SK-N-SH (cell line): ENCODE results near the gene TNNT2. TPM values are rescaled to one million over a fixed set of nuclear protein-coding genes. Genes with fewer than 3 reads are reported as not detected.
A peak's percentile ranks its signal among the peaks of the same experiment; 100 is the strongest.

Experiments used
- CTCF ChIA-PET: fragments of 300-600, 350-600 bp; formaldehyde crosslinking; extraction: SDS; loops from one replicate; lab custom pipeline; 2021; lab: Yijun Ruan, JAX
- POLR2A ChIA-PET: fragments of 350-600 bp; sonication (Branson Sonifier 250); formaldehyde crosslinking; extraction: SDS; loops from one replicate; lab custom pipeline; 2020; ENCODE audit warnings: antibody characterized with exemption, inconsistent platforms; lab: Yijun Ruan, JAX
- DNase-seq: peaks from one replicate; pipeline ENCODE4 v3.0.0; 2012
- H2AFZ ChIP-seq: fragments of 200-600 bp; sonication (generic); 2 replicates; pipeline ENCODE4 v1.8.1; 2016; ENCODE audit warnings: antibody characterized with exemption, mild to moderate bottlenecking, low read depth
- H3F3A ChIP-seq: fragments of 200-600 bp; sonication (generic); replicated peaks from 2 replicates; pipeline ENCODE3; 2016; ENCODE audit warnings: antibody characterized with exemption, mild to moderate bottlenecking; ENCODE audit not compliant: insufficient read depth
- H3K27ac ChIP-seq, 2 experiments: fragments of 200-500 bp in 1 of 2; fragments of 200-600 bp in 1 of 2; sonication (Bioruptor generic) in 1 of 2; sonication (generic), shearing (Covaris generic) in 1 of 2; 2 replicates each; pipeline versions ENCODE4 v1.5.1 to v1.6.1; 2014 to 2016; ENCODE audit warnings: low read depth in 2 of 2, inconsistent platforms in 1 of 2, low read length in 1 of 2, mild to moderate bottlenecking in 1 of 2, mixed read lengths in 1 of 2
- H3K27me3 ChIP-seq: fragments of 200-600 bp; sonication (generic), shearing (Covaris generic); 2 replicates; pipeline ENCODE4 v1.6.1; 2016; ENCODE audit warnings: mixed run types; ENCODE audit not compliant: insufficient read depth
- H3K36me3 ChIP-seq, 2 experiments: fragments of 200-500 bp in 1 of 2; fragments of 200-600 bp in 1 of 2; sonication (Bioruptor generic) in 1 of 2; sonication (generic) in 1 of 2; replicated peaks in 1 of 2; 2 replicates each; pipeline versions ENCODE3 to v1.5.1; 2014 to 2016; ENCODE audit warnings: low read length in 1 of 2, mild to moderate bottlenecking in 1 of 2; ENCODE audit not compliant: insufficient read depth in 2 of 2, control insufficient read depth in 1 of 2
- H3K4me1 ChIP-seq, 2 experiments: fragments of 200-500 bp in 1 of 2; fragments of 200-600 bp in 1 of 2; sonication (Bioruptor generic) in 1 of 2; sonication (generic), shearing (Covaris generic) in 1 of 2; 2 replicates each; pipeline versions ENCODE4 v1.5.1 to v1.6.1; 2014 to 2016; ENCODE audit warnings: low read depth in 1 of 2, low read length in 1 of 2, mixed run types in 1 of 2; ENCODE audit not compliant: insufficient read depth in 2 of 2, control insufficient read depth in 1 of 2
- H3K4me2 ChIP-seq: fragments of 200-600 bp; sonication (generic), shearing (Covaris generic); 2 replicates; pipeline ENCODE4 v1.6.1; 2017; ENCODE audit warnings: mixed run types
- H3K4me3 ChIP-seq, 2 experiments: fragments of 200-500 bp in 1 of 2; fragments of 200-600 bp in 1 of 2; sonication (Bioruptor generic) in 1 of 2; sonication (generic), shearing (Covaris generic) in 1 of 2; 2 replicates each; pipeline versions ENCODE4 v1.5.1 to v1.8.1; 2014 to 2016; ENCODE audit warnings: low read depth in 2 of 2, inconsistent platforms in 1 of 2, low read length in 1 of 2, mild to moderate bottlenecking in 1 of 2, mixed read lengths in 1 of 2, moderate library complexity in 1 of 2
- H3K79me2 ChIP-seq: fragments of 200-600 bp; sonication (generic); 2 replicates; pipeline ENCODE4 v1.8.1; 2017; ENCODE audit warnings: mild to moderate bottlenecking; ENCODE audit not compliant: insufficient read depth
- H3K9ac ChIP-seq: fragments of 200-600 bp; sonication (generic); 2 replicates; pipeline ENCODE4 v1.6.1; 2017; ENCODE audit warnings: mixed run types
- H3K9me2 ChIP-seq: fragments of 200-600 bp; sonication (generic); 2 replicates; pipeline ENCODE4 v1.6.1; 2017; ENCODE audit warnings: mixed run types
- H3K9me3 ChIP-seq: fragments of 200-600 bp; sonication (generic); 2 replicates; pipeline ENCODE4 v1.6.1; 2017; ENCODE audit warnings: mixed run types, mild to moderate bottlenecking, moderate library complexity
- H4K20me1 ChIP-seq: fragments of 200-600 bp; sonication (generic); 2 replicates; pipeline ENCODE4 v1.6.1; 2017; ENCODE audit warnings: mild to moderate bottlenecking, mixed run types; ENCODE audit not compliant: insufficient read depth
- EP300 ChIP-seq, 2 experiments: IDR thresholded peaks; 2 replicates each; pipeline versions ENCODE4 v1.4.0 to v1.6.1; 2012; ENCODE audit warnings: borderline replicate concordance in 1 of 2, low read depth in 1 of 2, low read length in 1 of 2
- EZH2phosphoT487 ChIP-seq: fragments of 200-600 bp; sonication (generic); IDR thresholded peaks from 2 replicates; pipeline ENCODE4 v1.6.1; 2017; ENCODE audit warnings: low read depth, mixed run types, mild to moderate bottlenecking, antibody characterized with exemption, moderate library complexity, borderline replicate concordance
- JUND ChIP-seq: IDR thresholded peaks from 2 replicates; pipeline ENCODE4 v1.4.0; 2012
- MEF2A ChIP-seq: IDR thresholded peaks from 2 replicates; pipeline ENCODE4 v1.4.0; 2012; ENCODE audit warnings: low read depth, borderline replicate concordance
- NFIC ChIP-seq: IDR thresholded peaks from 2 replicates; pipeline ENCODE4 v1.4.0; 2012; ENCODE audit warnings: borderline replicate concordance
- NRF1 ChIP-seq: IDR thresholded peaks from 2 replicates; pipeline ENCODE4 v1.6.1; 2012; ENCODE audit warnings: low read depth, mild to moderate bottlenecking, low read length
- POLR2AphosphoS5 ChIP-seq: IDR thresholded peaks from 2 replicates; pipeline ENCODE4 v1.6.1; 2012; ENCODE audit warnings: low read depth, low read length
- RAD21 ChIP-seq: IDR thresholded peaks from 2 replicates; pipeline ENCODE4 v1.6.1; 2012; ENCODE audit warnings: mild to moderate bottlenecking, low read length
- RXRA ChIP-seq: IDR thresholded peaks from 2 replicates; pipeline ENCODE4 v1.4.0; 2012; ENCODE audit warnings: low read depth, mild to moderate bottlenecking, borderline replicate concordance
- SMC3 ChIP-seq: IDR thresholded peaks from 2 replicates; pipeline ENCODE4 v1.6.1; 2012; ENCODE audit warnings: low read depth, low read length, improper control_type of control experiment
- TAF1 ChIP-seq: IDR thresholded peaks from 2 replicates; pipeline ENCODE4 v1.6.1; 2012; ENCODE audit warnings: low read depth, mild to moderate bottlenecking, low read length, moderate library complexity, borderline replicate concordance
- YY1 ChIP-seq: IDR thresholded peaks from 2 replicates; pipeline ENCODE4 v1.4.0; 2012; ENCODE audit warnings: low read depth, mild to moderate bottlenecking
- WGBS: methylation state at CpG from one replicate; pipeline ENCODE4 v1.1.6; 2017; ENCODE audit warnings: low lambda C conversion rate; 5-methylcytosine and 5-hydroxymethylcytosine counted together
- polyA plus RNA-seq, 3 experiments: library from polyadenylated mRNA; depleted of rRNA; stranded (reverse); fragments of >200 nt; gene quantifications; 2 replicates each; pipeline ENCODE4 v1.2.3, GENCODE V29; 2012
- TF ChIP-seq, protein P1 (sequence below): fragments of 200-600 bp; sonication (generic); IDR thresholded peaks from 2 replicates; pipeline ENCODE4 v1.6.1; 2017; ENCODE audit warnings: antibody characterized with exemption, mild to moderate bottlenecking, moderate library complexity
- TF ChIP-seq, protein P2 (sequence below): fragments of 150-350 bp; IDR thresholded peaks from 2 replicates; pipeline ENCODE4 v1.6.1; 2017; ENCODE audit warnings: antibody characterized with exemption, low read length, low read depth, borderline replicate concordance
- TF ChIP-seq, protein P3 (sequence below): fragments of 150-350 bp; IDR thresholded peaks from 2 replicates; pipeline ENCODE4 v1.6.1; 2016; ENCODE audit warnings: mild to moderate bottlenecking, low read depth, low read length
- TF ChIP-seq, protein P4 (sequence below): IDR thresholded peaks from 2 replicates; pipeline ENCODE4 v1.4.0; 2012; ENCODE audit warnings: low read depth, borderline replicate concordance

The TNNT2 gene
- polyA plus RNA-seq, 1 of the 3 experiments (the other 2 are of a cell fraction): 0.33 TPM

DNA sequence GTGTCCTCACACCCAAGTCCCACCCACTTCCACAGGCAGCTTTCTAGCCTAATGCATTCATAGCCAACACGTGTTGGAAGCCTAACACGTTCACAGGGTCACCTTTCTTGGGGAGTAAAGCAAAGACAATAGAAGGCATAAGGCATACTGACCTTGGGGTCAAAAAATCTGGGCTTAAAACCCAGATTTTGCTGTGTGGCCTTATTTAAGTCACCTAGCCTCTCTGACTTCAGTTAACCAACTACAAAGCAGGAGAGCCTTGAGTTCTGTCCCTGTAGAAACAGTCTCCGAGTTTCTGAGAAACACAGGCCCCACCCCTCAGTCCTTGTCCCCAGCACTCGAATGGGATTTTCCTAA is 1.4 kb downstream of the TNNT2 start:
- Histone ChIP-seq H2AFZ (no peak overlapping the region), H3K4me1 (peaks cover 0 to 29% of the 10 kb centered on the region in 2 experiments; a peak in 1 of 4 replicates), H3K9me3 (no peaks in the 10 kb centered on the region), H3K4me2 (no peak overlapping the region), H3K27me3 (peaks cover 44% of the 10 kb centered on the region), H3K27ac (peak overlapping the region in 1 of 2 experiments; percentile 85; a peak in 1 of 4 replicates), H3F3A (no peaks in the 10 kb centered on the region), H3K4me3 (no peak overlapping the region), H4K20me1 (no peaks in the 10 kb centered on the region), H3K79me2 (no peaks in the 10 kb centered on the region), H3K9me2 (no peaks in the 10 kb centered on the region), H3K36me3 (no peaks in the 10 kb centered on the region), H3K9ac (no peak overlapping the region)
- ChIA-PET CTCF (interaction anchor here (0.7 to 4.4 kb wide), 10 partner anchors 9 to 154 kb away, joined by 3 to 37 read pairs (median 5); no protein-coding TSS in a partner anchor), POLR2A (no interaction called here)
- 62% methylated on average over 4 of the region's 4 CpGs for WGBS
- no peak for TF ChIP-seq EZH2phosphoT487
- no peak for TF ChIP-seq NFIC
- TF ChIP-seq EP300 (IDR thresholded peaks at IDR 0.05; ENCODE audit: borderline replicate concordance in 1 of 2, low read depth in 1 of 2, low read length in 1 of 2): no peak
- no peak for TF ChIP-seq NRF1
- TF ChIP-seq, protein P1, sequence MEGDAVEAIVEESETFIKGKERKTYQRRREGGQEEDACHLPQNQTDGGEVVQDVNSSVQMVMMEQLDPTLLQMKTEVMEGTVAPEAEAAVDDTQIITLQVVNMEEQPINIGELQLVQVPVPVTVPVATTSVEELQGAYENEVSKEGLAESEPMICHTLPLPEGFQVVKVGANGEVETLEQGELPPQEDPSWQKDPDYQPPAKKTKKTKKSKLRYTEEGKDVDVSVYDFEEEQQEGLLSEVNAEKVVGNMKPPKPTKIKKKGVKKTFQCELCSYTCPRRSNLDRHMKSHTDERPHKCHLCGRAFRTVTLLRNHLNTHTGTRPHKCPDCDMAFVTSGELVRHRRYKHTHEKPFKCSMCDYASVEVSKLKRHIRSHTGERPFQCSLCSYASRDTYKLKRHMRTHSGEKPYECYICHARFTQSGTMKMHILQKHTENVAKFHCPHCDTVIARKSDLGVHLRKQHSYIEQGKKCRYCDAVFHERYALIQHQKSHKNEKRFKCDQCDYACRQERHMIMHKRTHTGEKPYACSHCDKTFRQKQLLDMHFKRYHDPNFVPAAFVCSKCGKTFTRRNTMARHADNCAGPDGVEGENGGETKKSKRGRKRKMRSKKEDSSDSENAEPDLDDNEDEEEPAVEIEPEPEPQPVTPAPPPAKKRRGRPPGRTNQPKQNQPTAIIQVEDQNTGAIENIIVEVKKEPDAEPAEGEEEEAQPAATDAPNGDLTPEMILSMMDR: no peak
- TF ChIP-seq, protein P2, sequence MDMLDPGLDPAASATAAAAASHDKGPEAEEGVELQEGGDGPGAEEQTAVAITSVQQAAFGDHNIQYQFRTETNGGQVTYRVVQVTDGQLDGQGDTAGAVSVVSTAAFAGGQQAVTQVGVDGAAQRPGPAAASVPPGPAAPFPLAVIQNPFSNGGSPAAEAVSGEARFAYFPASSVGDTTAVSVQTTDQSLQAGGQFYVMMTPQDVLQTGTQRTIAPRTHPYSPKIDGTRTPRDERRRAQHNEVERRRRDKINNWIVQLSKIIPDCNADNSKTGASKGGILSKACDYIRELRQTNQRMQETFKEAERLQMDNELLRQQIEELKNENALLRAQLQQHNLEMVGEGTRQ: no peak
- no peak for TF ChIP-seq YY1
- TF ChIP-seq, protein P3, sequence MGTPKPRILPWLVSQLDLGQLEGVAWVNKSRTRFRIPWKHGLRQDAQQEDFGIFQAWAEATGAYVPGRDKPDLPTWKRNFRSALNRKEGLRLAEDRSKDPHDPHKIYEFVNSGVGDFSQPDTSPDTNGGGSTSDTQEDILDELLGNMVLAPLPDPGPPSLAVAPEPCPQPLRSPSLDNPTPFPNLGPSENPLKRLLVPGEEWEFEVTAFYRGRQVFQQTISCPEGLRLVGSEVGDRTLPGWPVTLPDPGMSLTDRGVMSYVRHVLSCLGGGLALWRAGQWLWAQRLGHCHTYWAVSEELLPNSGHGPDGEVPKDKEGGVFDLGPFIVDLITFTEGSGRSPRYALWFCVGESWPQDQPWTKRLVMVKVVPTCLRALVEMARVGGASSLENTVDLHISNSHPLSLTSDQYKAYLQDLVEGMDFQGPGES: no peak
- TF ChIP-seq TAF1: no peak
- TF ChIP-seq RAD21: no peak
- no peak for TF ChIP-seq JUND
- TF ChIP-seq, protein P4, sequence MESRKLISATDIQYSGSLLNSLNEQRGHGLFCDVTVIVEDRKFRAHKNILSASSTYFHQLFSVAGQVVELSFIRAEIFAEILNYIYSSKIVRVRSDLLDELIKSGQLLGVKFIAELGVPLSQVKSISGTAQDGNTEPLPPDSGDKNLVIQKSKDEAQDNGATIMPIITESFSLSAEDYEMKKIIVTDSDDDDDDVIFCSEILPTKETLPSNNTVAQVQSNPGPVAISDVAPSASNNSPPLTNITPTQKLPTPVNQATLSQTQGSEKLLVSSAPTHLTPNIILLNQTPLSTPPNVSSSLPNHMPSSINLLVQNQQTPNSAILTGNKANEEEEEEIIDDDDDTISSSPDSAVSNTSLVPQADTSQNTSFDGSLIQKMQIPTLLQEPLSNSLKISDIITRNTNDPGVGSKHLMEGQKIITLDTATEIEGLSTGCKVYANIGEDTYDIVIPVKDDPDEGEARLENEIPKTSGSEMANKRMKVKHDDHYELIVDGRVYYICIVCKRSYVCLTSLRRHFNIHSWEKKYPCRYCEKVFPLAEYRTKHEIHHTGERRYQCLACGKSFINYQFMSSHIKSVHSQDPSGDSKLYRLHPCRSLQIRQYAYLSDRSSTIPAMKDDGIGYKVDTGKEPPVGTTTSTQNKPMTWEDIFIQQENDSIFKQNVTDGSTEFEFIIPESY: no peak
- no peak for TF ChIP-seq SMC3
- TF ChIP-seq MEF2A: no peak
- no peak for TF ChIP-seq POLR2AphosphoS5
- TF ChIP-seq RXRA: no peak
- DNase-seq: no peak
